ENCODE measurements around the gene C18orf54.

DNA sequence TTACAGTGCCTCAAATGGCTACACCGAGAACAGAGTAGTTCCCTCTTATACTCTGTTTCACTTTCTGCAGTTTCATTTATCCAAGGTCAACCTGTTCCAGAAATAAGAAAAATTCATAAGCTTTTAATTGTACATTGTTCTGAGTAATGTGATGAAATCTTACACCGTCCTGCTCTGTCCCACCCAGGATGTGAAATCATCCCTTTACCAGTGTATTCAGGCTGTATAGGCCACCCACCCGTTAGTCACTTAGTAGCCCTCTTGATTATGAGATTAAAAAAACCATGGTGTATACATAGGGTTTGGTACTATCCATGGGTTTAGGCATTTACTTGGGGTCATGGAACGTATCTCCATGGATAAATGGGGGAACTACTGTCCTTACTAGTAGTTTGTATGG is 29.9 kb upstream of the C18orf54 start:
- no peak for TF ChIP-seq CTCF (tag by site-specific recombination; IDR thresholded peaks at IDR 0.05)
- no peak for TF ChIP-seq ZNF416 (tag by site-specific recombination; IDR thresholded peaks at IDR 0.05)
- no peak for TF ChIP-seq ZNF394 (tag by site-specific recombination; IDR thresholded peaks at IDR 0.05; ENCODE audit: borderline replicate concordance)
- TF ChIP-seq ZBTB48 (tag by site-specific recombination; IDR thresholded peaks at IDR 0.05) = no peak

Data from HEK293 (cell line).